Skeletal muscle tissue (tissue), 4 donors: ENCODE data around the gene UNC5A. TPM values are rescaled to one million over a fixed set of nuclear protein-coding genes. Genes with fewer than 3 reads are reported as not detected.

Experiments used
- H3K27ac ChIP-seq: one replicate; pipeline ENCODE4 v1.7.0; 2013; ENCODE audit warnings: mild to moderate bottlenecking, low read depth, low read length, inconsistent platforms
- H3K27me3 ChIP-seq, 3 donors: one replicate each; pipeline ENCODE4 v1.7.0; 2013; ENCODE audit warnings: low read length in 3 of 3; ENCODE audit not compliant: control insufficient read depth in 3 of 3, insufficient read depth in 3 of 3
- H3K36me3 ChIP-seq, 3 donors: one replicate each; pipeline ENCODE4 v1.7.0; 2013; ENCODE audit warnings: low read length in 3 of 3; ENCODE audit not compliant: control insufficient read depth in 3 of 3, insufficient read depth in 3 of 3
- H3K4me1 ChIP-seq, 3 donors: one replicate each; pipeline ENCODE4 v1.7.0; 2013; ENCODE audit warnings: low read length in 3 of 3, mild to moderate bottlenecking in 3 of 3; ENCODE audit not compliant: control insufficient read depth in 3 of 3, insufficient read depth in 3 of 3
- H3K4me3 ChIP-seq, 3 donors: one replicate each; pipeline ENCODE4 v1.7.0; 2013; ENCODE audit warnings: low read length in 3 of 3
- H3K9ac ChIP-seq, 3 donors: one replicate each; pipeline ENCODE4 v1.7.0; 2013; ENCODE audit warnings: low read length in 3 of 3, mild to moderate bottlenecking in 3 of 3, moderate library complexity in 2 of 3, low read depth in 1 of 3
- H3K9me3 ChIP-seq, 3 donors: one replicate each; pipeline ENCODE4 v1.7.0; 2013; ENCODE audit warnings: low read length in 3 of 3; ENCODE audit not compliant: control insufficient read depth in 3 of 3
- total RNA-seq: library from RNA; depleted of rRNA; stranded (reverse); fragments of >200 nt; gene quantifications from one replicate; pipeline ENCODE4 v1.2.3, GENCODE V29; 2014
- donor health status: Osteomylitis.

The UNC5A gene
- total RNA-seq, 1 donor from 2014 or later, result not detected

DNA sequence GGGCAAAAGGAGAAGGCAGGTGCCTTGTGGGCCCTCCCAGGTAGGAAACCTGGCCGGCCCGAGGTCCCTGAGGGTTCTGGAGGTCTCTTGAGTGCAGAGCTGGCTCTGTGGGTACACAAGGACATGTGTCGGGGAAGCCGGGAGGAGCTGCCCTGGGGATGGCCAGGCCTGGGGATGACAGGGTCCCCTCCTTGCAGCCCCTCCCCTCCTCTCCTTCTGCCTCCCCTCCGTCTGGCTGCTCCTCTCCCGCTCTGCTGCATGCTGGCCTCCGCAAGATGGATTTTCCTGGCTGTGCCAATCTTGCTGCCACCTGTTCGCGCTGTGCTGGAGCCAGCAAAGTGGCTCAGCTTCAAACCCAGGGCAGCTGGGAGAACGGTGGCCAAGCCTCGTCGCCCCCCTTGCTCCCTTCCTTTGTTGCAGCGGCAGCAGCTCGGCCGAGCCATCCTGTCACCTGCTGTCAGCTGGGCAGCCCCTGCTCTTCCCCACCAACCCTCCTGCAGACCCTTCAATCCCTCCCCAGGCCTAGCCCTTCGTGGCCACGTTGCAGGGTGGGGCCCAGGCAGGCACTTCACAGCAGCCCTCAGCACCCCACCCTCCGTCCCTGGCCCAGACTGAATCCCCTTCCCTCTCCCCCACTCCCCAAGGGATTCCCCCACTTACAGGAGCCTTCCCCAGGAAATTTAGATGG, 17.6 kb upstream of the UNC5A start:
- H3K36me3 ChIP-seq, result no peaks in the 10 kb centered on the region
- H3K9me3 ChIP-seq, result no peaks in the 10 kb centered on the region
- H3K27ac ChIP-seq, result no peak overlapping the region
- peaks cover 76 to 83% (median 77%) of the 10 kb centered on the region in 3 donors for H3K27me3 ChIP-seq
- no peaks in the 10 kb centered on the region for H3K4me1 ChIP-seq
- H3K9ac ChIP-seq, result no peak overlapping the region
- H3K4me3 ChIP-seq, result no peak overlapping the region

DNA sequence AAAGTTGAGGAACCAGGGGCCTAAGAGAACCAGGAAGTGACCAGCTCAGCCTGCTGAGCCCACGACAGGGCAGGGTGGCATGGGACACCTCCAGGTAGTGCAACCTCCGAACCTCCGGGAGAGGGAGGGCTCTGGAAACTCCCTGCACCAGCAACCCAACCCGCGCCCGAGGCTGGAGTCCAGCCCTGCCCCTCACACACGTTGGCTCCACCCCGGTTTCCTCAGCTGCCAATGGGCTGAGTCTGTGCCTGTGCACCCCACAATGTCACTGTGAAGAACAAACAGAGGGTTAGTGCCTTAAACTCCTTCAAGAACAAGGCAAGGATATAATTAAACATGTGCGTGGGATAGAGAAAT, 17.0 kb upstream of the UNC5A start:
- Histone ChIP-seq H3K9me3 (no peaks in the 10 kb centered on the region), H3K9ac (no peak overlapping the region), H3K4me3 (no peak overlapping the region), H3K27ac (no peak overlapping the region), H3K36me3 (no peaks in the 10 kb centered on the region), H3K27me3 (peaks cover 76 to 82% (median 77%) of the 10 kb centered on the region in 3 donors), H3K4me1 (no peaks in the 10 kb centered on the region)

DNA sequence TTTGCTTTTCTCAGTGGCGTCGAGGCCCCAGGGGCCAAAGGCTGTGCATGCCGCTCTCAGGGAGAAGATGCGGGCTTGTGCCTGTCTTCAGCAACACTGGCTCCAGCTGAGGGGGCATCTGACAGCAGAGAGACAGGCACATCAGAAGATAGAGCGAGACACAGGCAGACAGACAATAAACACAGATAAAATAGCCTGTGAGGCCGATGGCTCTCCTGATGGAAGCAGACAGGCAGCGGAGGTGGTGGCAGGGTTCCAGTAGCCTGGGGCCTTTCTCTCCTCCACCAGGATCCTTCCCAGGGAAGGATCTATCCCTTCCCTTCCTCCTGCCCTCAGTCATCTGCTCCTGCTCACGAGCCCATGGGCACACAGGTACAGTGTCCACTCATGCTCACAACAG, 16.6 kb upstream of the UNC5A start:
- H3K36me3 ChIP-seq, result no peaks in the 10 kb centered on the region
- no peaks in the 10 kb centered on the region for H3K9me3 ChIP-seq
- H3K4me3 ChIP-seq, result no peak overlapping the region
- no peak overlapping the region for H3K27ac ChIP-seq
- H3K9ac ChIP-seq, result no peak overlapping the region
- H3K4me1 ChIP-seq, result no peaks in the 10 kb centered on the region
- peaks cover 72 to 82% (median 77%) of the 10 kb centered on the region in 3 donors for H3K27me3 ChIP-seq

DNA sequence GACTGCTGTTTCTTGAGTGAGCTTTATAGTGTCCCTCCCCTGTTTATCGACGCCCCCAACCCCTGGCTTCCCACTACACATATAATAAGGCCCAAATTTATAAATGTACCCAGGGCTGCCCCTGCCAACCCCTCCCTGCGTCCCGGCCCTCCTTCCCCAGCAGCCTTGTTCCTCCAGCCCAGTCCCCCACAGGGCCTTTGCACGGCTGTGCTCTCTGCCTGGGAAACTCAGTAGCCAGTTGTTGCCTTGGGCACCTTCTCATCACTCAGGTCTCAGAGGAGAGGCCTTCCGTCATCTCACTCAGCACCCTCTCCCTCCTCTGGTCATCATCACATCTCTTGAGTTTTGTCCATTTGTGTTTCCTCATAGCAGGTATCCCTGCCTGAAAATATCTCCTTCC, 15.8 kb upstream of the UNC5A start:
- no peaks in the 10 kb centered on the region for H3K9me3 ChIP-seq
- no peak overlapping the region for H3K27ac ChIP-seq
- no peaks in the 10 kb centered on the region for H3K4me1 ChIP-seq
- no peak overlapping the region for H3K4me3 ChIP-seq
- peaks cover 68 to 81% (median 79%) of the 10 kb centered on the region in 3 donors for H3K27me3 ChIP-seq
- no peaks in the 10 kb centered on the region for H3K36me3 ChIP-seq
- H3K9ac ChIP-seq, result no peak overlapping the region

DNA sequence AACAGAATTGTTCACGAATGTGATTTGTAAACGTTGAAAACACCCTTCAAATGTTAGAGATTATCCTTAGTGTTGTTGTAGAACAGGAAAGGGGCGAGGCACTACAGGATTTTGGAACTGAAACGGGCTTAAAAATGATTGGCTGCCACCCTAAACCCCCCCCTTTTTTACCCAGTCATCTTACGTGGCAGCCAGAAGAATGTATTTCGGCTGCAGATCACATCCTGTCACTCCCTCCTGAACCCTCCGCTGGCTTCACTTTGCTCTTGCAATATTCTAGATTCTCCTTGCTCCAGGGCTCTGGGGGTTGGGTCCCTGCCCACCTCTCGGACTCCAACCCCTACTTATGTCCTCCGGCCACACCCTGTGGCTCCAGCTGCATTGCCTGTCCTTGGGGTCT, 13.9 kb upstream of the UNC5A start:
- Histone ChIP-seq H3K4me1 (no peaks in the 10 kb centered on the region), H3K9me3 (no peaks in the 10 kb centered on the region), H3K27me3 (peaks cover 69 to 77% (median 73%) of the 10 kb centered on the region in 3 donors), H3K4me3 (no peak overlapping the region), H3K27ac (no peak overlapping the region), H3K9ac (no peak overlapping the region), H3K36me3 (no peaks in the 10 kb centered on the region)

DNA sequence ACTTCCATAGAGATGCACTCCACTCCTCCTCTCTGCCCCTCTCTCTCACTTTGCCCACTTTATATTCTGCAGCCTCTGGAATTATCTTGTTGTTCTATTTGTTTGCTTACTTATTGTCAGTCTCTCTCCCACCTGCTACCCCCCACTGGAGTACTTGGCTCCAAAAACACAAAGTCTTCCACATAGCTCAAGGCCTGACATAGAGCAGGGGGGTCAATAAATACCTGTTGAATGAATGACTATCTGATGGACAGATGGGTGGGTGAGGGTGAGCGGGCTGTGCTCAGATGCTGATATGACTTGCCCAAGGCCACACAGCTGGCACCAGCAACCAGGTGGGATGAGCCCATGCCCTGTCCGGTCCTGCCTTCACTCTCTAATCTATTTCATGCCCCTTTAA, 13.4 kb upstream of the UNC5A start:
- Histone ChIP-seq H3K36me3 (no peaks in the 10 kb centered on the region), H3K9ac (no peak overlapping the region), H3K4me1 (no peaks in the 10 kb centered on the region), H3K27ac (no peak overlapping the region), H3K27me3 (peaks cover 71 to 80% (median 73%) of the 10 kb centered on the region in 3 donors), H3K4me3 (no peak overlapping the region), H3K9me3 (no peaks in the 10 kb centered on the region)

DNA sequence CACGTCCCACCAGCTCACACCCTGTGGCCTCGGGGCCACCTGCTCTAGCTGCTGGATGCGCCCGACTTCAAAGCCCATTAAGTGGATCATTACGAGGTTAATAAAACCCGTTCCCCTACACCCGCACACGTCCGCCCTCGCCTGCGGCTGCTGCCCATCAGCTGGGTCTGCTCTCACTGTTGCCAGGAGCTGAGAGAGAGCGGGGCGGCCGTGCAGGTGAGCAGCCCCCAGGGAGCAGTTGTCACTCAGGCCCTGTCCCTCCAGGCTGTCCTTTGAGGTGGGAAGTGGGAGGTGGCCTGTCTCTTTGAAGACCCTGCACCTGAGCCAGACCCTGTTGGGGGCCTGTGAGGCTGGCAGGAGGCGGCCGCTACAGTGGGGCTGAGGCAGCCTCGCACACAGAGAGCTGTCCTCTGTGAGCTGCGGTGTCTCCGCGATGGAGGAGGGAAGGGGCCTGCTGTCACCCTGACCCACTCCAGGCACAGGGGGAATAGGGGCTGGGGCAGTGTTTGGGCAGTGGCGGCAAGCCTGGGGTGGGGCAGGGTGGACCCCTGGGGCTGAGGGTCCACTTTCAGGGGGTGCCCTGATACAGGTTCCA, 12.8 kb upstream of the UNC5A start:
- Histone ChIP-seq H3K27me3 (peaks cover 67 to 80% (median 71%) of the 10 kb centered on the region in 3 donors), H3K27ac (no peak overlapping the region)

DNA sequence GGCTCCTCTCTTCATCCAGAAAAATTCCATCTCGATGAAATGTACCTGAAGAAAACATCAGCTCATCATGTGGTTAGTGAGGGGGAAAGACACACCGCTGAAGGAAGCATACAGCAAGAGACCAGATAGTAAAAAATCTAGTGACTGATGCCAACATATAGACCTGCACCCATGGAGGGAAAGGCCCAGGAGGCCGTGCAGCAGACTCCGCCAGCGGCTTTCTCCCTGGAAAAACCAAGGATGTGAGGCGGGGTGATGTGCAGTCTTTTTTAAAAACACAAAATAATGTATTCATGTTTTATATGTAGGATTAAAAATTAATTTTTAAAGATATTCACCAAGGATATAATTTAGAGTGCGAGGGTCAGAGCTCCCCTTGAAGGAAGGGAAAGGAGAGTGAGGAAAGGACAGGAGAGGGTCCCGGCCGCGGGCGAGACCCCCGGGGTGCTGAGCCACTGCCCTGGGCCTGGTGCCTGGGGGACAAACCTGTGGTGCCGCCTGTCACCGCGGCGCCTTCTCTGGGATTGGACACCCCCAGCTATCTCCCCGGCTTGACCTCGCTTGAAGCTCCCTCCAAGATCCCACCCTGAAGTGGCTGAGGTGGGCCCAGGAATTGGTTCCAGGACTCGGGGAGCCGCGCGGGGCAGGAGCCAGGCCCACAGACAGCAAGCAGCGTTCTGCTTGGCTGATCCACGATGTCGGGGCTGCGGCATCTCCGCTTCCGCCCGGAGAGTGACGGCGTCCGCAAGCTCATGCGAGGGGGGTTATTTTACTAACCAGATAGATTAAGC, 12.1 kb upstream of the UNC5A start:
- H3K36me3 ChIP-seq, result no peaks in the 10 kb centered on the region
- no peak overlapping the region for H3K9ac ChIP-seq
- peaks cover 63 to 80% (median 70%) of the 10 kb centered on the region in 3 donors for H3K27me3 ChIP-seq
- no peaks in the 10 kb centered on the region for H3K9me3 ChIP-seq
- no peak overlapping the region for H3K4me3 ChIP-seq
- H3K4me1 ChIP-seq, result no peaks in the 10 kb centered on the region
- H3K27ac ChIP-seq, result no peak overlapping the region

More for the DNA sequence above, 12.8 kb upstream of the UNC5A start:
- Histone ChIP-seq H3K4me3 (no peak overlapping the region), H3K9me3 (no peaks in the 10 kb centered on the region), H3K36me3 (no peaks in the 10 kb centered on the region), H3K4me1 (no peaks in the 10 kb centered on the region), H3K9ac (no peak overlapping the region)

DNA sequence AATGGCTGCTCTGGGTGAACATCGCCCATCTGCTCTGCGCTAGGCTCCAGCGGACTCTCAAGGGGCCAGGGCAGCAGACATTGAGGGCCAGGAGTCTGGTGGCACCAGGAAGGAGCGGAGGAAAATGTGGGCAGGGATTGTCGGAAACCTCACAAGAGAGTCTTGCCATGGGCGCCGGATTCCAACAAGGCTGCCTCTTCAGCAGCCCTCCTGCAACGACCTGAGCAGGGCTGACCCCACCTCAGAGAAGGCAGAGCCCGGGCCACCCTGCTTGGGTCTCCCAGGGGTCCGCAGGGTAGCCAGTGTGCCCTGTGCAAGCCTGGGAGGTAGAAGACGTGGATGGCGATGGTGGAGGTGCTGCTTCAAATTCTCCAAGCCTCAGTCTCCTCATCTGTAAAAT, 11.4 kb upstream of the UNC5A start:
- H3K27ac ChIP-seq, result no peak overlapping the region
- no peaks in the 10 kb centered on the region for H3K36me3 ChIP-seq
- no peaks in the 10 kb centered on the region for H3K4me1 ChIP-seq
- no peaks in the 10 kb centered on the region for H3K9me3 ChIP-seq
- H3K27me3 ChIP-seq, result peaks cover 61 to 79% (median 70%) of the 10 kb centered on the region in 3 donors
- no peak overlapping the region for H3K9ac ChIP-seq
- H3K4me3 ChIP-seq, result no peak overlapping the region

DNA sequence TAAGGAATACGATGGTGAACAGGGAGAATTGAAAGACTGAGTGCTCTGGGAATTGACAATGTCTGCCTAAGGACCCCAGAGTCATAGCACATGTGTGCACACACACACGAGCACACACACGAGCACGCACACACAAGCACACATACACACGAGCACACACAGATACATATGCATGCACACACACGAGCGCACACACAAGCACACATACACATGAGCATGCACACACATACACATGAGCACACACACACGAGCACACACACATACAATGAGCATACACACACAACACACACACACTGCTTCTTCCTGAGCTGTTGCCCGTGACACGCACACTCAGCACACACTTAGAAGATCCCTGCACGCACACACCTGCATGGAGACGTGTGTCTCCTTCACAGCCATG, 10.9 kb upstream of the UNC5A start:
- H3K36me3 ChIP-seq, result no peaks in the 10 kb centered on the region
- H3K9ac ChIP-seq, result no peak overlapping the region
- H3K27ac ChIP-seq, result no peak overlapping the region
- no peaks in the 10 kb centered on the region for H3K4me1 ChIP-seq
- H3K4me3 ChIP-seq, result no peak overlapping the region
- H3K27me3 ChIP-seq, result peaks cover 65 to 81% (median 70%) of the 10 kb centered on the region in 3 donors
- no peaks in the 10 kb centered on the region for H3K9me3 ChIP-seq
